Measurements from ENCODE around the gene CHAF1B.
"Not testable (repeated sequence)": the region's sequence is repeated elsewhere in the genome, so short reads cannot be mapped to it uniquely, and the experiment has no call there.

Gene CHAF1B

GRCh38 chr21:36385233-36386030 is at the start of gene CHAF1B:
Gene CHAF1B (plus strand): TSS chr21:36385392. CDS start chr21:36386137, 745 bp downstream.
- DNase-seq (ENCODE audit: low spot score) = peak; percentile 65

- DNase-seq (ENCODE audit: low spot score) = no peak
Observed at GRCh38 chr21:36337099-36337509, 48.1 kb upstream of the CHAF1B start.

- no peak for DNase-seq (ENCODE audit: low spot score)
Observed at GRCh38 chr21:36338975-36339374, 46.2 kb upstream of the CHAF1B start.

- not testable (repeated sequence) for DNase-seq (ENCODE audit: low spot score)
Observed at GRCh38 chr21:36342581-36342980, 42.6 kb upstream of the CHAF1B start.

- no peak for DNase-seq (ENCODE audit: low spot score)
Observed at GRCh38 chr21:36344931-36345330, 40.3 kb upstream of the CHAF1B start.

- no peak for DNase-seq (ENCODE audit: low spot score)
Observed at GRCh38 chr21:36347278-36347961, 37.8 kb upstream of the CHAF1B start.

GRCh38 chr21:36347962-36348328 is 37.2 kb upstream of the CHAF1B start:
- DNase-seq (ENCODE audit: low spot score) = no peak

GRCh38 chr21:36349315-36349714 is 35.9 kb upstream of the CHAF1B start:
- DNase-seq (ENCODE audit: low spot score) = no peak

- DNase-seq (ENCODE audit: low spot score) = no peak
Observed at GRCh38 chr21:36350282-36350910, 34.8 kb upstream of the CHAF1B start.

- no peak for DNase-seq (ENCODE audit: low spot score)
Observed at GRCh38 chr21:36354918-36355680, 30.1 kb upstream of the CHAF1B start.

GRCh38 chr21:36355868-36356267 is 29.3 kb upstream of the CHAF1B start:
- DNase-seq (ENCODE audit: low spot score) = no peak

- DNase-seq (ENCODE audit: low spot score) = no peak
Observed at GRCh38 chr21:36359185-36359584, 26.0 kb upstream of the CHAF1B start.

GRCh38 chr21:36369064-36369685 is 16.0 kb upstream of the CHAF1B start:
- no peak for DNase-seq (ENCODE audit: low spot score)

- DNase-seq (ENCODE audit: low spot score) = no peak
Observed at GRCh38 chr21:36375994-36376393, 9.2 kb upstream of the CHAF1B start.

- no peak for DNase-seq (ENCODE audit: low spot score)
Observed at GRCh38 chr21:36377391-36377842, 7.8 kb upstream of the CHAF1B start.

GRCh38 chr21:36379251-36379650 is 5.9 kb upstream of the CHAF1B start:
- no peak for DNase-seq (ENCODE audit: low spot score)

- no peak for DNase-seq (ENCODE audit: low spot score)
Observed at GRCh38 chr21:36381841-36382589, 3.2 kb upstream of the CHAF1B start.

GRCh38 chr21:36382722-36383121 is 2.5 kb upstream of the CHAF1B start:
- DNase-seq (ENCODE audit: low spot score) = not testable (repeated sequence)

- no peak for DNase-seq (ENCODE audit: low spot score)
Observed at GRCh38 chr21:36384885-36385232, 333 bp upstream of the CHAF1B start.

GRCh38 chr21:36386031-36386642 is 945 bp downstream of the CHAF1B start:
- peak; percentile 9 for DNase-seq (ENCODE audit: low spot score)

GRCh38 chr21:36388096-36388495 is 2.9 kb downstream of the CHAF1B start:
- no peak for DNase-seq (ENCODE audit: low spot score)
